HFF-Myc (cell line): ENCODE data around the gene PDE10A.
"Not testable (repeated sequence)": the region's sequence is repeated elsewhere in the genome, so short reads cannot be mapped to it uniquely, and the experiment has no call there.

Source experiments
- DNase-seq: peaks from one replicate; pipeline ENCODE4 v3.0.0-alpha.2; 2011; ENCODE audit warnings: low read depth; ENCODE audit errors: extremely low read depth
- H3K4me3 ChIP-seq: replicated peaks from 2 replicates; pipeline ENCODE4 v1.5.1; 2011; ENCODE audit warnings: low read depth, mild to moderate bottlenecking, control low read depth, low read length
- TF ChIP-seq, protein P1 (sequence below): IDR thresholded peaks from 2 replicates; pipeline ENCODE4 v1.5.1; 2012; ENCODE audit warnings: mild to moderate bottlenecking, low read depth, low read length, control low read depth; ENCODE audit errors: missing control alignments

The PDE10A gene

DNA sequence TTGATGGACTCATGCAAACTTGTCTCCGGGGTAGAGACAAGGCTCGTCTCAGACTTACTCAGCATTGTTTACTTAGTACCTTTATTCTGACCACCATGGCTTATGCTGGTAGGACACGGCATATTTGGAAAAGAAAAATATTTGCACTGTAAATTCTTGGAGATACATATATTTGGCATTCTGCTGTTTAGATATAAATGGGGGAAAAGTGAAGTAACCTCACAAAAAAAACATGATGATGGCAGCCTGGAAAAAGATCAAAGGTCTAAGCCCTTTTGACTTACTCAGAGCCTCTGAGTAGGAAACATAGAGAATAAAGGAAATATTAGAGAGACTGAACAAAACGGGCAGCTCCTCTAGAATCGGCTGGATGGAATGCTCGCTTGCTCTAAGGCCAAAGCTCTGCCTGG lies 32.5 kb downstream of the PDE10A start:
- no peak for DNase-seq
- TF ChIP-seq, protein P1, sequence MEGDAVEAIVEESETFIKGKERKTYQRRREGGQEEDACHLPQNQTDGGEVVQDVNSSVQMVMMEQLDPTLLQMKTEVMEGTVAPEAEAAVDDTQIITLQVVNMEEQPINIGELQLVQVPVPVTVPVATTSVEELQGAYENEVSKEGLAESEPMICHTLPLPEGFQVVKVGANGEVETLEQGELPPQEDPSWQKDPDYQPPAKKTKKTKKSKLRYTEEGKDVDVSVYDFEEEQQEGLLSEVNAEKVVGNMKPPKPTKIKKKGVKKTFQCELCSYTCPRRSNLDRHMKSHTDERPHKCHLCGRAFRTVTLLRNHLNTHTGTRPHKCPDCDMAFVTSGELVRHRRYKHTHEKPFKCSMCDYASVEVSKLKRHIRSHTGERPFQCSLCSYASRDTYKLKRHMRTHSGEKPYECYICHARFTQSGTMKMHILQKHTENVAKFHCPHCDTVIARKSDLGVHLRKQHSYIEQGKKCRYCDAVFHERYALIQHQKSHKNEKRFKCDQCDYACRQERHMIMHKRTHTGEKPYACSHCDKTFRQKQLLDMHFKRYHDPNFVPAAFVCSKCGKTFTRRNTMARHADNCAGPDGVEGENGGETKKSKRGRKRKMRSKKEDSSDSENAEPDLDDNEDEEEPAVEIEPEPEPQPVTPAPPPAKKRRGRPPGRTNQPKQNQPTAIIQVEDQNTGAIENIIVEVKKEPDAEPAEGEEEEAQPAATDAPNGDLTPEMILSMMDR = no peak
- H3K4me3 ChIP-seq = no peak overlapping the region

DNA sequence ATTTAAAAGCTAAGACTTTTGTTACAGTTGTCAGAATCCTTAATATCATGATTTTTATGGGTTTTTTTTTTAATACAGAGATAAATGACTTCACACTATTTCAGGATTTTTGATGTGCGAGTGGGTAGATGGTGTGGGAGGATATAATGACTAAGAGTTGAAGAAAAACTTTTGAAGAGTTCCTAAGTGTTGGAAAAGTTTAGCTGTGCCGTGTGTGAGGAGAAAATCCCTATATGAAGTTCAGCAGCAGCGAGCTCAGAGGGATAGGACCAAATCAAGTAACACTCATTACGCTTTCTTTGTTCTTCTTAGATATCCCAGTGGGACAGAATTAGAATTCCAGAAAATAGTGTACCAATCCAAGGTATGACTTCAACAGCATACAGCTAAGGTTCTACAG lies 34.1 kb downstream of the PDE10A start:
- TF ChIP-seq, protein P1 = no peak
- DNase-seq = no peak
- no peak overlapping the region for H3K4me3 ChIP-seq

- TF ChIP-seq, protein P1 = no peak
- H3K4me3 ChIP-seq = no peak overlapping the region
- DNase-seq = no peak
Measured at GRCh38 chr6:165627366-165627765, 35.7 kb downstream of the PDE10A start.

DNA sequence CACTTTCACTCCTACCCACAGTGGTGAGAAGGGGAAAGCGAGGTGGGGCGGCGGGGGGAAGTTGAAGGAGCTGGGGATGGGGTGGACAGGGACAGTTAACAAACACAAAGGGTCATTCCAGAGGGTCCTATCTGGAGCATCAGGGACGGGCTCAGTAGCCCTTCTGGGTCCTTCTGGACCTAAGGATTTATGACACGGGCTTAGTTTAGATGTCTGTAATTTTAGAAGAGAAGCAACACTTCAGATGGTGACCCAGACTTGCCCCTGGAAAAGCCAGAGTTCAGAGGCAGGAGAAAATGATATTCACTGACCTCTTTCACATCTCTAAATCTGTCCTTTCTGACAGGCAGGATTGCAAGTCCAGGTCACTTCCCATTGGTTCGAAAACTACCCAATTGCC lies 36.3 kb downstream of the PDE10A start:
- DNase-seq = no peak
- TF ChIP-seq, protein P1 = no peak
- no peak overlapping the region for H3K4me3 ChIP-seq

- TF ChIP-seq, protein P1 = no peak
- no peak overlapping the region for H3K4me3 ChIP-seq
- DNase-seq = no peak
Measured at GRCh38 chr6:165624871-165625639, 38.0 kb downstream of the PDE10A start.

GRCh38 chr6:165621940-165622339 lies 41.1 kb downstream of the PDE10A start:
- no peak overlapping the region for H3K4me3 ChIP-seq
- DNase-seq = no peak
- TF ChIP-seq, protein P1 = no peak

DNA sequence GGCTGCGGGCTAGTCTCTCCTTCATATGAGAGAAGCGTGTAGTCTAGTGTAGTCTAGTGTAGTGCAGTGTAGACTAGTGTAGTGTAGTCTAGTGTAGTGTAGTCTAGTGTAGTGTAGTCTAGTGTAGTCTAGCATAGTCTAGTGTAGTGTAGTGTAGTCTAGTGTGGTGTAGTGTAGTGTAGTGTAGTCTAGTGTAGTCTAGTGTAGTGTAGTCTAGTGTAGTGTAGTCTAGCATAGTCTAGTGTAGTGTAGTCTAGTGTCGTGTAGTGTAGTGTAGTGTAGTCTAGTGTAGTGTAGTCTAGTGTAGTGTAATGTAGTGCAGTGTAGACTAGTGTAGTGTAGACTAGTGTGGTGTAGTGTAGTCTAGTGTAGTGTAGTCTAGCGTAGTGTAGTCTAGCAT lies 44.1 kb downstream of the PDE10A start:
- not testable (repeated sequence) for DNase-seq, H3K4me3 ChIP-seq
